ENCODE measurements around the gene RTL1. TPM values are rescaled to one million over a fixed set of nuclear protein-coding genes. Genes with fewer than 3 reads are reported as not detected.
A peak's percentile ranks its signal among the peaks of the same experiment; 100 is the strongest.

The RTL1 gene
- total RNA-seq, 2 donors from 2014 or later: 0.80 TPM; not detected in 1

DNA sequence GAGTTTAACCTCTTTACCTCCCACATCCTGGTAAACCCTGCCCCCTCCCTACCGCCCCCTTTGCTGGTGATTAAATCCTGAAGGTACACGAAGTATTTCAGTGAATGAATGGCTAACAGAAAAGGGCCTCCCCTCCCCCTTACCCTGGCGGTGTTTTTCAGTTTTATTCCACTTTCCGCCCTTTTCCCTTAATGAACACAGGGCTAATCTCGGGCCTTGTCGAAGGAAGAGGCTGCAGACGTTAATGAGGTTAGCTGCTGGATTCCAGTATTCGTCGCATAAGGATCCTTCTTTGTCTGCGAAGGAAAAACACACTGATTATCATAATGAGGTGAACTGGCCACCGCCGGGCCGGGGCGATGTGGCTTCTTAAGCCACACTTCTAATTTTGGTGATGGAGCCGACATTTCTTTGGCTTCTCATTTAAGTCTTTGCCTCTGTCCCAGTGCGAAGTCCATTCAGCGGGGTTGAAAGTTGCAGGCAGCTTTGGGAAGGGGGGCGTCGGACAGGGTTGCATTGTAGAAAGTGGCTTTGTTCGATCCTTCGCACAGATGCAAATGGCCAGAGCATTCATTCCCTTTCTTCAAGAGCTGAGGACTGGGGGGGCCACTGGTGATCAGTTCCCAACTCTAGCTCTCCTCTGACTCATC, 71.1 kb downstream of the RTL1 start:
- 87% methylated on average over 21 of the region's 21 CpGs for WGBS
- no peak overlapping the region for H3K4me3 ChIP-seq
- H3K27me3 ChIP-seq (replicated peaks; ENCODE audit: insufficient read depth): no peaks in the 10 kb centered on the region
- DNase-seq (ENCODE audit: low spot score): no peak
- no peak for TF ChIP-seq POLR2A (IDR thresholded peaks at IDR 0.05)
- TF ChIP-seq, protein P1, sequence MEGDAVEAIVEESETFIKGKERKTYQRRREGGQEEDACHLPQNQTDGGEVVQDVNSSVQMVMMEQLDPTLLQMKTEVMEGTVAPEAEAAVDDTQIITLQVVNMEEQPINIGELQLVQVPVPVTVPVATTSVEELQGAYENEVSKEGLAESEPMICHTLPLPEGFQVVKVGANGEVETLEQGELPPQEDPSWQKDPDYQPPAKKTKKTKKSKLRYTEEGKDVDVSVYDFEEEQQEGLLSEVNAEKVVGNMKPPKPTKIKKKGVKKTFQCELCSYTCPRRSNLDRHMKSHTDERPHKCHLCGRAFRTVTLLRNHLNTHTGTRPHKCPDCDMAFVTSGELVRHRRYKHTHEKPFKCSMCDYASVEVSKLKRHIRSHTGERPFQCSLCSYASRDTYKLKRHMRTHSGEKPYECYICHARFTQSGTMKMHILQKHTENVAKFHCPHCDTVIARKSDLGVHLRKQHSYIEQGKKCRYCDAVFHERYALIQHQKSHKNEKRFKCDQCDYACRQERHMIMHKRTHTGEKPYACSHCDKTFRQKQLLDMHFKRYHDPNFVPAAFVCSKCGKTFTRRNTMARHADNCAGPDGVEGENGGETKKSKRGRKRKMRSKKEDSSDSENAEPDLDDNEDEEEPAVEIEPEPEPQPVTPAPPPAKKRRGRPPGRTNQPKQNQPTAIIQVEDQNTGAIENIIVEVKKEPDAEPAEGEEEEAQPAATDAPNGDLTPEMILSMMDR (IDR thresholded peaks at IDR 0.05): no peak
- TF ChIP-seq POLR2AphosphoS5 (IDR thresholded peaks at IDR 0.05): no peak
- H3K27ac ChIP-seq: no peak overlapping the region
- H3K9me3 ChIP-seq: no peaks in the 10 kb centered on the region
- intact Hi-C loops (cut with DNase I): no loop called here
- no peaks in the 10 kb centered on the region for H3K4me1 ChIP-seq (replicated peaks)
- no peaks in the 10 kb centered on the region for H3K36me3 ChIP-seq

DNA sequence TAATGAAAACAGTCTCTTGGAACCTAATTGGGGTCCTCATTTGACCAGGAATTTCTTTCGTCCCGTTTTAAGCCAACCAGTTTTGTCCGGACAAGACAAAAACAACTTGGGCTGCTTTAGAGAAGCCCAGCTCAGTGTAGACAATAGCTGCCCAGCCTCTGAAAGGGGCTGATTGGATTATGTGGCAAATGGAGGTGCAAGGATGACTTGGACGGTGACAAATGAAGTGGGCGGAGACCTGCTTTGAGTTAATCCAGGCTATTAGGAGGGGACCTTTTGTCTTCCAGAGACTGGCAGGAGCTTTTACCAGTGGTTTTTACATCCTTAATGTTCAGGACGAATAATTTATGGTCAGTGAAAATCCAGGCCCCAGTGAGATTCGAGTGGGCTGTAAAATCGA, 72.8 kb downstream of the RTL1 start:
- Histone ChIP-seq H3K9me3 (no peaks in the 10 kb centered on the region), H3K27me3 (replicated peaks; ENCODE audit: insufficient read depth) (no peaks in the 10 kb centered on the region), H3K4me3 (no peak overlapping the region), H3K4me1 (replicated peaks) (no peaks in the 10 kb centered on the region), H3K27ac (no peak overlapping the region), H3K36me3 (no peaks in the 10 kb centered on the region)
- intact Hi-C loops (cut with DNase I): no loop called here
- no peak for TF ChIP-seq POLR2AphosphoS5 (IDR thresholded peaks at IDR 0.05)
- TF ChIP-seq POLR2A (IDR thresholded peaks at IDR 0.05): no peak
- TF ChIP-seq, protein P1 (IDR thresholded peaks at IDR 0.05): no peak
- WGBS: 73% methylated on average over 8 of the region's 8 CpGs
- DNase-seq (ENCODE audit: low spot score): no peak

MicroRNAs within 50 kb of the gene (microRNA counts, 767-probe panel; counts per million panel counts)
- microRNA hsa-miR-127-3p (2,335 to 3,649 counts per million in 2 donors), microRNA hsa-miR-127-5p (431 to 1,408 counts per million in 2 donors), microRNA hsa-miR-136-5p (0 to 431 counts per million in 2 donors), microRNA hsa-miR-337-3p (2,246 to 2,856 counts per million in 2 donors), microRNA hsa-miR-337-5p (2,950 to 3,392 counts per million in 2 donors), microRNA hsa-miR-370 (431 to 2,436 counts per million in 2 donors), microRNA hsa-miR-431-5p (431 to 659 counts per million in 2 donors), microRNA hsa-miR-432-5p (2,335 to 2,367 counts per million in 2 donors), microRNA hsa-miR-433 (431 to 927 counts per million in 2 donors), microRNA hsa-miR-493-3p (2,436 to 2,949 counts per million in 2 donors), microRNA hsa-miR-665 (0 to 431 counts per million in 2 donors), microRNA hsa-miR-770-5p (1,784 to 2,056 counts per million in 2 donors)

Small RNAs within 50 kb of the gene (microRNA-seq; reads per million reads assigned to microRNA genes)
- 658 reads per million, percentile 86 among the genes with 10 or more reads in this experiment for gene MIR127
- gene MIR136: 3.4 reads per million, percentile 38 among the genes with 10 or more reads in this experiment
- gene MIR337: 73.0 reads per million, percentile 71 among the genes with 10 or more reads in this experiment
- gene MIR370: 21.0 reads per million, percentile 59 among the genes with 10 or more reads in this experiment
- gene MIR431: 12.8 reads per million, percentile 55 among the genes with 10 or more reads in this experiment
- gene MIR432: 125 reads per million, percentile 75 among the genes with 10 or more reads in this experiment
- 38.3 reads per million, percentile 64 among the genes with 10 or more reads in this experiment for gene MIR433
- 236 reads per million, percentile 79 among the genes with 10 or more reads in this experiment for gene MIR493
- gene MIR665: 0.25 reads per million

Small RNAs within 50 kb of the gene (small RNA-seq; reads per million reads assigned to genes)
- gene MIR127 (0 reads per million in 2 donors), gene MIR136 (0 reads per million in 2 donors), gene MIR337 (2.1 to 2.9 reads per million in 2 donors), gene MIR370 (1.6 to 1.9 reads per million in 2 donors), gene MIR431 (0 reads per million in 2 donors), gene MIR432 (0 reads per million in 2 donors), gene MIR433 (0 reads per million in 2 donors), gene MIR493 (11.6 to 11.9 reads per million in 2 donors), gene RF02145 (0 reads per million in 2 donors), gene SNORD112 (1.1 to 2.0 reads per million in 2 donors), gene SNORD113-1 (0 reads per million in 2 donors), gene SNORD113-2 (0 reads per million in 2 donors), gene SNORD113-3 (28.7 to 35.0 reads per million in 2 donors), gene SNORD113-4 (6.1 to 7.7 reads per million in 2 donors), gene SNORD113-5 (73.6 to 107 reads per million in 2 donors), gene SNORD113-6 (75.8 to 84.3 reads per million in 2 donors), gene SNORD113-7 (106 to 162 reads per million in 2 donors), gene SNORD113-8 (2,443 to 2,727 reads per million in 2 donors), gene SNORD113-9 (66.8 to 77.2 reads per million in 2 donors), gene SNORD114-1 (317 to 484 reads per million in 2 donors), gene SNORD114-2 (0 reads per million in 2 donors), gene SNORD114-3 (286 to 321 reads per million in 2 donors)

Other genes starting within 250 kb of the RTL1 start
- gene DLK1, start 176.8 kb downstream of the RTL1 start, total RNA-seq: 10 to 100 TPM in 1 of 2 donors, under 1 TPM in 1; 0.14 to 100.0 TPM
- gene MEG3, start 77.6 kb downstream of the RTL1 start, total RNA-seq: 100 to 1,000 TPM in 1 of 2 donors, 10 to 100 TPM in 1; 21.9 to 135 TPM